ENCODE results near the gene RUFY1.

The RUFY1 gene

DNA sequence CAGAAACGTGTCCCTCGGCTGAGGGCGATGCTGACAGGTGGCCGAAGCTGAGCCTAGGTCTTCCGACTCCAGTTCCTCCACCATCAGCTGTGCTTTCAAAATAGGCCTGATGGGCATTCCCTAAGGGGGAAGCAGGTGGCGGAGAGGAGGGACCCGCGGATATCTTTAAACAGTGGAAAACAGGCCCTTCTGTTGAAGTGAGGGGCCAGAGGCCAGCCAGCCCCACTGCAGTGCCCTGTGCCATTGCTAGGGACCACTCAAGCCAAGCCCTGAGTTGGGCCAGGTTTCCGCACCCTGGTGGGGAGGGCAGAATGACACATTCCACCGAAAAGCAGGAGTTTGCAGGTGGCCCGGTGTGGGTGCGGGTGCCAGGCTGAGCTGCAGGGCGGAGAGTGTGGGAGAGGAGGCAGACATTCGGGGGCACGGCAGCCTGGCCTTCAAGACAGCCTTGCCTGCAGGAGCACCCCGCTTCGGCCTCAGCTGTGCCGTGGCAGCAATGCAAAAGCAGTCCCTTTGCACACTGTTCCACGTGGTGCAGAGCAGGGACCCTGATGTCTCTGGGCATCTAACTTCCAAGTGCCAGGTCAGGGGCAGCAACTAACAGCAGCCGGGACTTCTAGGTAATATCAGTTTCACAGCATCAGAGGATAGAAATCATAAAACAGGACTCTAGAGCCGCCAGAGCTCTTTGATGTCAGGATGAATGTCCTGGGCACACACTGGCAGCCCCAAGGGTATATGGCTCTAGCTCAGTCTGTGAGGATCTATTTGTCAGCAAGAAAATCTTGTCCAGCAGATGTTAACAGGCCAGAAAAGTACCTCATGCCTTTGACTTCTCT, 55.9 kb downstream of the RUFY1 start:
- TF ChIP-seq, protein P1, sequence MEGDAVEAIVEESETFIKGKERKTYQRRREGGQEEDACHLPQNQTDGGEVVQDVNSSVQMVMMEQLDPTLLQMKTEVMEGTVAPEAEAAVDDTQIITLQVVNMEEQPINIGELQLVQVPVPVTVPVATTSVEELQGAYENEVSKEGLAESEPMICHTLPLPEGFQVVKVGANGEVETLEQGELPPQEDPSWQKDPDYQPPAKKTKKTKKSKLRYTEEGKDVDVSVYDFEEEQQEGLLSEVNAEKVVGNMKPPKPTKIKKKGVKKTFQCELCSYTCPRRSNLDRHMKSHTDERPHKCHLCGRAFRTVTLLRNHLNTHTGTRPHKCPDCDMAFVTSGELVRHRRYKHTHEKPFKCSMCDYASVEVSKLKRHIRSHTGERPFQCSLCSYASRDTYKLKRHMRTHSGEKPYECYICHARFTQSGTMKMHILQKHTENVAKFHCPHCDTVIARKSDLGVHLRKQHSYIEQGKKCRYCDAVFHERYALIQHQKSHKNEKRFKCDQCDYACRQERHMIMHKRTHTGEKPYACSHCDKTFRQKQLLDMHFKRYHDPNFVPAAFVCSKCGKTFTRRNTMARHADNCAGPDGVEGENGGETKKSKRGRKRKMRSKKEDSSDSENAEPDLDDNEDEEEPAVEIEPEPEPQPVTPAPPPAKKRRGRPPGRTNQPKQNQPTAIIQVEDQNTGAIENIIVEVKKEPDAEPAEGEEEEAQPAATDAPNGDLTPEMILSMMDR (IDR thresholded peaks at IDR 0.05; ENCODE audit: low read depth, low read length, missing control alignments) = no peak
- no peak for DNase-seq (ENCODE audit: extremely low read depth, low read depth)
- no peak overlapping the region for H3K4me3 ChIP-seq (replicated peaks; ENCODE audit: low read depth, low read length)

DNA sequence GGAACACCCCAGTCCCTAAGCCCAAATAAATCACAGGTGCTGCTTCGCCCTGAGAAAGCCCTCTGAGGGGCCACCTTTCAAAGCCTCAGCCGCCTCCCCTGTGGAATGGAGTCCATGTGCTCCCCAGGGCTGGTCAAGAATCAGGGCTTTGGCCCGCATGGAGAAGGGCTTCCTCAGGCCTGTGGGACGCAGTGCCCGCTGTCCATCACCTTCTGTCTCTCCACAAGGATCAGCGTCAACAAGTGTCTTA, 56.5 kb downstream of the RUFY1 start:
- TF ChIP-seq, protein P1 (IDR thresholded peaks at IDR 0.05; ENCODE audit: low read depth, low read length, missing control alignments) = no peak
- no peak for DNase-seq (ENCODE audit: extremely low read depth, low read depth)
- no peak overlapping the region for H3K4me3 ChIP-seq (replicated peaks; ENCODE audit: low read depth, low read length)

DNA sequence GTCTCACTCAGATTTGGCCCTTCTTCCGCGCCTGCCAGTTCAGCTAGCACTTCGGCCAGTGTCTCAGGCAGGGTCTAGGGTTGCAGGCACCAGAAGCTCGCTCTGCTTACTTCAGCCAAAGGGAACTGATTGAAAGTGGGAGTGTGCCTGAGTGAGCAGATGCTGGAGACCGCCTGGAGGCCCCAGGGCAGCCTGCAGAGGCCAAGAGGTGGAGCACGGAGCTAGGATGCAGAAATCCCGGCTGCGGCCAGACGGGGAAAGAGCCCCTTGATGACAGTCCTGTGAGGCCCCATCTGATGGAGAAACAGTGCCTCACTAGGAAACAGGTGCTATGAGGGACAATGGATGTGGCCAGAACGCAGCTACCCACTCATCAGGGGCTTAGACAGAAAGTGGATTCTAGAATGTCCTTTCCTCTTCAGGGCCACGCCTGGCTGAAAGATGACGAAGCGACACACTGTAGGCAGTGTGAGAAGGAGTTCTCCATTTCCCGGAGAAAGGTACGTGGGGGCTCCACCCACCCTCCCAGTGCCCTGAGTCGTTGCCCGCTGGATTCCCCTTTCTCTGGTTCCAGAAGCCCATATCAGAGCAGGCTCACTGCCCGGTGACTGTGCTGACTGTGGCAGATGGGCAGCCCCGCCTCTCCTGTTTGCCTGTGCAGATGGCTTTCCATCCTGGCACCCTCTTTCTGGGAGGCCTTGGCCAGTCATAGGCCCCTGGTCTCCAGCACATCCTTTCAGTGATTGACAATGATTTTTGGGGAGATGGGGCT, 57.0 kb downstream of the RUFY1 start:
- DNase-seq (ENCODE audit: extremely low read depth, low read depth) = no peak
- no peak overlapping the region for H3K4me3 ChIP-seq (replicated peaks; ENCODE audit: low read depth, low read length)
- TF ChIP-seq, protein P1 (IDR thresholded peaks at IDR 0.05; ENCODE audit: low read depth, low read length, missing control alignments) = no peak

DNA sequence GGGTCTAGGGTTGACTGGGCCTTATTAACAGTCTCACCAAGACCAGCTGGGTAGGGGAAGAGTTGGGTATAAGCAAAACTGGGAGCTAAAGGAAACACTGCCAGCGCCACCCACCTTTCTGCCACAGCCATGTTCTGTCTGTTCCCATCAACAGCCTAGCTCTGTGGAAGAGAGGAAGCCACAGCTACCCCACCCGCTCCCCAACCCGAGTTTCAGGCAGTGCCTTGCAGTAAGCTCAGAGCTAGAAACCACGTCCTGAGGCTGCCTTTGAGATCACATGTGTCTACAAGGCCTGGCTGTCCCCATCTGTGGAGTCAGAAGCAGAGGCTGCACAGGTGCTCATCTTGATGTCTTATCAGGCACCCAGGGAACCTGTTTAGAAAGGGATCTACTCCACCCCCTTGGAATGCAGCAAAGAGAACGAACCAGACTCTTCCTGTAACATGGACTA, 57.8 kb downstream of the RUFY1 start:
- TF ChIP-seq, protein P1 (IDR thresholded peaks at IDR 0.05; ENCODE audit: low read depth, low read length, missing control alignments) = no peak
- H3K4me3 ChIP-seq (replicated peaks; ENCODE audit: low read depth, low read length) = no peak overlapping the region
- no peak for DNase-seq (ENCODE audit: extremely low read depth, low read depth)

DNA sequence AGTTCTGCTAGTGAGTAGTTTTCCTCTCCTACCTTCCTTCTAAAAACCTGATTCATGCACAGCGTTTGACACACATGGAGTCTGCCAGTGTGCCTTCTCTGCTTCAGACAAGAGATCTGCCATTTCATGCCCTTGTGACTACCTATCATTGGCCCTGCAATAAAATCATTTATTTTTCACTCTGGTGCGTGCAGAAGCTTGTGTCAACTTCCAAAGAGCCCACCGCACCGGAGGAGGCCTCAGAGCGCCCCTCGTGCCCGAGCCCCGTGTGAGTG, 59.4 kb downstream of the RUFY1 start:
- no peak for DNase-seq (ENCODE audit: extremely low read depth, low read depth)
- no peak overlapping the region for H3K4me3 ChIP-seq (replicated peaks; ENCODE audit: low read depth, low read length)
- TF ChIP-seq, protein P1 (IDR thresholded peaks at IDR 0.05; ENCODE audit: low read depth, low read length, missing control alignments) = no peak

DNA sequence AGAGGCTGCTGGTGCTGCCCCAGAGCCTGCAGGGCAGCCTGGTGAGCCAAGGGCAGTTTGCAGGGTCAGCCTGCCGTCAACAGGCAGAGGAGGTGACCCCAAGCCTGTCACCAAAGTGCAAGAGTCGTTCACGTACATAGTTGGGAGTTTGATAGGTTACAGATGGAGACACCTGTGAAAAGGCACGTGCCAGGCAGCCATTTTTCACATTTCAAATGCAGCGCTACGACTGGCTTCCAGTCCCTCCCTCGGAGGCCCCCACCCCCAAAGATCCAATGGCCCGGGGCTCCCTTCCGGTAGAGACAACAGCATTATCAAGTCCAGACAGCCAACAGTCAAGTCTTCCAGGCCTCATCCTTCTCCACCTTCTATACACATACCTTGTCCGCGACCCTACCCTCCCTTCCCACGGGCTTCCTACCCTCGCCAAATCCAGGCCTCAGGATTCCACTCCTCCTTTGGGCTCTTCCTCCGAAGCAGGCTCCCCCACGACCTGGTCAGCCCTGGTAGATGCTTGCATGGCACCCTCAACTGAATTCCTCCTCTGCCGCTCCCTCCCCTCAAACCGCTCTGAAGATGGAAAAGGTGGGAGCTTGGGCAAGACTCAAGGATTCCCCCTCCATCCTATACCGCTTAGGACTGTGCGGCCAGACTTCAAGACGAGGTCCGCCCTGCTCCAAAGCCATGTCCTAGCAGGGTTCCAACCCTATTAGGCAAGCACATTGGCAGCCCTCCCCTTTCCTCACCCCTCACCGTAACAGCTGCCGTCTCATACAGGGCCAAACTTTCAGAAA, 60.0 kb downstream of the RUFY1 start:
- H3K4me3 ChIP-seq (replicated peaks; ENCODE audit: low read depth, low read length) = no peak overlapping the region
- TF ChIP-seq, protein P1 (IDR thresholded peaks at IDR 0.05; ENCODE audit: low read depth, low read length, missing control alignments) = no peak
- DNase-seq (ENCODE audit: extremely low read depth, low read depth) = no peak
